GM23338 (cell line): Measurements from ENCODE around the gene SLC9C1. TPM values are rescaled to one million over a fixed set of nuclear protein-coding genes. Genes with fewer than 3 reads are reported as not detected.

Source experiments
- ATAC-seq: fragments of 200-7000 bp; cut with Tn5 transposase; 3 replicates; pipeline ENCODE4 v1.9.1; 2020
- DNase-seq: peaks from one replicate; pipeline ENCODE4 v3.0.0-alpha.2; 2015; ENCODE audit warnings: low spot score
- H2AFZ ChIP-seq: fragments of 200-600 bp; sonication (generic); 2 replicates; pipeline ENCODE4 v1.8.0; 2016; ENCODE audit warnings: antibody characterized with exemption, mild to moderate bottlenecking, moderate library complexity
- H3F3A ChIP-seq: fragments of 200-600 bp; sonication (generic); replicated peaks from 2 replicates; pipeline ENCODE4 v1.8.0; 2017; ENCODE audit warnings: antibody characterized with exemption, mixed run types, low read depth
- H3K27ac ChIP-seq: fragments of 200-600 bp; sonication (generic); 2 replicates; pipeline ENCODE4 v1.6.1; 2016; ENCODE audit warnings: low read depth
- H3K27me3 ChIP-seq: fragments of 200-600 bp; sonication (generic); 2 replicates; pipeline ENCODE4 v1.8.0; 2016; ENCODE audit warnings: mild to moderate bottlenecking, mixed run types, moderate library complexity; ENCODE audit not compliant: insufficient read depth
- H3K36me3 ChIP-seq: fragments of 200-600 bp; sonication (generic); 2 replicates; pipeline ENCODE4 v1.8.0; 2016; ENCODE audit warnings: mild to moderate bottlenecking; ENCODE audit not compliant: insufficient read depth
- H3K4me1 ChIP-seq: fragments of 200-600 bp; sonication (generic); 2 replicates; pipeline ENCODE4 v1.8.0; 2016; ENCODE audit warnings: mild to moderate bottlenecking, moderate library complexity; ENCODE audit not compliant: insufficient read depth
- H3K4me2 ChIP-seq: fragments of 200-600 bp; sonication (generic); 2 replicates; pipeline ENCODE4 v1.7.1; 2017; ENCODE audit warnings: mixed run types
- H3K4me3 ChIP-seq: fragments of 200-600 bp; sonication (generic); 2 replicates; pipeline ENCODE4 v1.6.1; 2016; ENCODE audit warnings: mixed run types
- H3K79me2 ChIP-seq: fragments of 200-600 bp; sonication (generic); replicated peaks from 2 replicates; pipeline ENCODE4 v1.8.0; 2017; ENCODE audit warnings: mild to moderate bottlenecking; ENCODE audit not compliant: insufficient read depth
- H3K9me2 ChIP-seq: fragments of 200-600 bp; sonication (generic); 2 replicates; pipeline ENCODE4 v1.8.0; 2017; ENCODE audit not compliant: insufficient read depth
- H4K20me1 ChIP-seq: fragments of 200-600 bp; sonication (generic); replicated peaks from 2 replicates; pipeline ENCODE4 v1.8.0; 2017; ENCODE audit warnings: mild to moderate bottlenecking; ENCODE audit not compliant: insufficient read depth
- H3K27ac Mint-ChIP-seq: 2 replicates; pipeline ENCODE4 v1.8.0; 2020; ENCODE audit warnings: inconsistent platforms, mild to moderate bottlenecking, moderate library complexity, mixed read lengths
- H3K27me3 Mint-ChIP-seq: 3 replicates; pipeline ENCODE4 v1.8.0; 2022; ENCODE audit warnings: low read depth, mild to moderate bottlenecking, moderate library complexity, mixed read lengths, inconsistent platforms; ENCODE audit not compliant: insufficient read depth, poor library complexity
- H3K36me3 Mint-ChIP-seq: 3 replicates; pipeline ENCODE4 v1.8.0; 2021; ENCODE audit warnings: low read depth, mild to moderate bottlenecking, inconsistent platforms, moderate library complexity, mixed read lengths
- H3K4me1 Mint-ChIP-seq: 3 replicates; pipeline ENCODE4 v1.8.0; 2020; ENCODE audit warnings: mild to moderate bottlenecking, inconsistent platforms, mixed read lengths
- H3K4me3 Mint-ChIP-seq: 3 replicates; pipeline ENCODE4 v1.8.0; 2021; ENCODE audit warnings: moderate library complexity, mild to moderate bottlenecking, inconsistent platforms, mixed read lengths
- H3K9me3 Mint-ChIP-seq: 3 replicates; pipeline ENCODE4 v1.8.0; 2020; ENCODE audit warnings: moderate library complexity, mild to moderate bottlenecking, inconsistent platforms, mixed read lengths
- ETS1 ChIP-seq: IDR thresholded peaks from 2 replicates; pipeline ENCODE4 v1.6.1; 2016; ENCODE audit warnings: antibody characterized with exemption
- EZH2 ChIP-seq: fragments of 200-600 bp; sonication (generic); IDR thresholded peaks from one replicate; pipeline ENCODE4 v1.8.0; 2017; ENCODE audit warnings: antibody characterized with exemption, mild to moderate bottlenecking, low read depth; ENCODE audit not compliant: unreplicated experiment
- EZH2phosphoT487 ChIP-seq: fragments of 200-600 bp; sonication (generic); IDR thresholded peaks from one replicate; pipeline ENCODE4 v1.8.1; 2018; ENCODE audit warnings: antibody characterized with exemption; ENCODE audit not compliant: unreplicated experiment
- NANOG ChIP-seq: IDR thresholded peaks from 2 replicates; pipeline ENCODE4 v1.6.1; 2016; ENCODE audit warnings: antibody characterized with exemption, borderline replicate concordance
- POLR2AphosphoS5 ChIP-seq: IDR thresholded peaks from 2 replicates; pipeline ENCODE4 v1.6.1; 2016; ENCODE audit warnings: antibody characterized with exemption, low read depth
- STAT1 ChIP-seq: IDR thresholded peaks from one replicate; pipeline ENCODE4 v1.6.1; 2016; ENCODE audit warnings: antibody characterized with exemption; ENCODE audit not compliant: unreplicated experiment
- ZNF114 ChIP-seq: fragments of 250-450 bp; sonication (Bioruptor Pico); IDR thresholded peaks from 2 replicates; pipeline ENCODE4 v1.5.0; 2020; ENCODE audit warnings: mild to moderate bottlenecking, moderate library complexity
- ZNF331 ChIP-seq: fragments of 250-450 bp; sonication (Bioruptor Pico); IDR thresholded peaks from 2 replicates; pipeline ENCODE4 v1.5.0; 2020; ENCODE audit warnings: low read depth, mild to moderate bottlenecking, moderate library complexity
- ZNF462 ChIP-seq: fragments of 250-450 bp; sonication (Bioruptor Pico); IDR thresholded peaks from 2 replicates; pipeline ENCODE4 v1.5.0; 2020; ENCODE audit warnings: mild to moderate bottlenecking, moderate library complexity
- polyA plus RNA-seq: library from polyadenylated mRNA; unstranded; fragments of >200 nt; fragmentation: Nextera tagmentation; extraction: Ambion mirVana; gene quantifications from 2 replicates; pipeline ENCODE4 v1.2.1, GENCODE V29; 2016
- total RNA-seq: library from RNA; depleted of rRNA; stranded (reverse); fragments of >200 nt; shearing (Covaris generic); gene quantifications from 2 replicates; pipeline ENCODE4 v1.2.3, GENCODE V29; 2014

Gene SLC9C1
- total and polyA plus RNA-seq, 2 experiments from 2014 or later = 0.97 to 1.8 TPM

DNA sequence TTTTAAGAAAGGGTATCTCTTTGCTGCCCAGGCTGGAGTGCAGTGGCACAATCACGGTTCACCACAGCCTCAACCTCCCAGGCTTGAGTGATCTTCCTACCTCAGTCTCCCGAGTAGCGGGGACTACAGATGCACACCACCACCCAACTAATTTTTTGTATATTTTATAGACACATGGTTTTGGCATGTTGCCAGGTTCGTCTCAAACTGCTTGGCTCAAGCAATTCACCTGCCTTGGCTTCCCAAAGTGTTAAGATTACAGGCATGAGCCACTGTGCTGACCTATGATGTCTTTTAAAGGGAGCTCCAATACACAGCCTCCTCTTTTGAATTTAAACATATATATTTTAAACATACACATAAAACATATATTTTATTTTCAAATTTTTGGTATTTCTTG is 60.9 kb downstream of the SLC9C1 start (continued):
- TF ChIP-seq ZNF462 (CRISPR knock-in tag) = no peak

DNA sequence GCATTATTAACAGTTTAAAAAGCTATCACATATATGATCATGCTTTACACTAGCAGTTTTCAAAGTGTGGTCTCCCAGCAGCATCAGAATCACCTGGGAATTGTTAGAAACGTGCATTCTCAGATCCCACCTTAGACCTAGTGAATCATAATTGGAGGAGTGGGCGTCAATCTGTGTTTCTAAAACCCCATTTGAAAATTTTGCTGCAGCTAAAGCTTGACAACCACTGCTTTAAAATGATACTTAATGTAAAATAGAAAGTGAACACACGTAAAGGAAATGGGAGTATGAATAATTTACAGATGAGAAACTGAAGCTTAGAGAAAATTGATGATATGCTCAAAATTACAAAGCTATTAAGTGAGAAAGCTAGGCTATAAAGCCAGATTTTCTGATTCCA is 62.3 kb downstream of the SLC9C1 start:
- Mint-ChIP-seq H3K36me3 (no peaks in the 10 kb centered on the region; the same call in 2 of the 3 replicates), H3K4me1 (no peaks in the 10 kb centered on the region; the same call in 1 of the 3 replicates), H3K4me3 (no peak overlapping the region), H3K27ac (no peak overlapping the region), H3K9me3 (0 out of 3 replicates have a peak, but pooled peaks cover 6% of the 10 kb centered on the region), H3K27me3 (peaks cover 3% of the 10 kb centered on the region)
- no peak overlapping the region for H3K4me2 ChIP-seq
- H3K36me3 ChIP-seq = no peaks in the 10 kb centered on the region
- DNase-seq (no peak), ATAC-seq (no peak)
- no peaks in the 10 kb centered on the region for H4K20me1 ChIP-seq
- no peak overlapping the region for H3K4me3 ChIP-seq
- no peaks in the 10 kb centered on the region for H3K27me3 ChIP-seq
- H3K4me1 ChIP-seq = peaks cover 8% of the 10 kb centered on the region; the same call in 1 of the 2 replicates
- H2AFZ ChIP-seq = no peak overlapping the region
- H3K27ac ChIP-seq = no peak overlapping the region
- H3F3A ChIP-seq = no peaks in the 10 kb centered on the region
- H3K9me2 ChIP-seq = peaks cover 4% of the 10 kb centered on the region; the same call in 1 of the 2 replicates
- H3K79me2 ChIP-seq = no peaks in the 10 kb centered on the region
- TF ChIP-seq POLR2AphosphoS5 (no peak), ZNF114 (no peak), EZH2 (no peak), ZNF331 (CRISPR knock-in tag) (no peak), ETS1 (no peak), ZNF462 (CRISPR knock-in tag) (no peak), STAT1 (no peak), NANOG (no peak), EZH2phosphoT487 (no peak)
